Parietal lobe (tissue), 2 donors: ENCODE measurements around the gene VMP1. TPM values are rescaled to one million over a fixed set of nuclear protein-coding genes. Genes with fewer than 3 reads are reported as not detected.

Experiments
- small RNA-seq: library from RNA; depleted of rRNA; stranded (forward); fragments of <200 nt; gene quantifications from one replicate; pipeline ENCODE3, GENCODE V24; 2014; ENCODE audit warnings: low replicate concordance
- total RNA-seq: library from RNA; depleted of rRNA; stranded (reverse); fragments of >200 nt; gene quantifications from one replicate; pipeline ENCODE4 v1.2.3, GENCODE V29; 2014

Gene VMP1
- 166 TPM for total RNA-seq

GRCh38 chr17:59707149-59707970 lies at the start of gene VMP1, which contains the start of gene PTRH2:
VMP1 (plus strand) TSS chr17:59707654; CDS start chr17:59731447, 23,793 bp downstream.
PTRH2 (minus strand) TSS chr17:59707430; CDS start chr17:59697978, 9,452 bp downstream.

Small RNA genes within 50 kb of the gene (small RNA-seq; reads per million reads assigned to genes)
- gene AC040904.1, result not detected
- gene RNU6-450P, result not detected

Other genes with a start within 250 kb of the VMP1 start
- 86.7 TPM for gene DHX40, start 142.0 kb upstream of the VMP1 start, total RNA-seq
- gene CLTC, start 87.8 kb upstream of the VMP1 start, total RNA-seq, result 358 TPM
- 32.2 TPM for gene PTRH2, start 224 bp upstream of the VMP1 start, total RNA-seq
- 11.6 TPM for gene TUBD1, start 185.3 kb downstream of the VMP1 start, total RNA-seq
- gene RPS6KB1, start 185.5 kb downstream of the VMP1 start, total RNA-seq, result 62.3 TPM